Common myeloid progenitor, CD34-positive (primary cell): ENCODE results near the gene QKI.

Experiments used
- CTCF ChIA-PET: fragments of 350-600 bp; sonication (Branson Sonifier 250); formaldehyde crosslinking; loops from one replicate; lab custom pipeline; 2021; ENCODE audit warnings: antibody characterized with exemption; lab: Charles Lee
- POLR2A ChIA-PET: fragments of 350-600 bp; sonication (Branson Sonifier 250); formaldehyde crosslinking; loops from one replicate; lab custom pipeline; 2021; ENCODE audit warnings: antibody characterized with exemption; lab: Charles Lee
- DNase-seq, 3 donors: peaks; one replicate each; pipeline versions ENCODE4 v3.0.0 to v3.0.0-alpha.2; 2013
- H3K27ac ChIP-seq, 2 experiments: 1 replicate in 1 of 2; 2 replicates in 1 of 2; pipeline ENCODE4 v1.7.0; 2013; ENCODE audit warnings: inconsistent platforms in 2 of 2, low read length in 2 of 2, mild to moderate bottlenecking in 2 of 2, low read depth in 1 of 2, moderate library complexity in 1 of 2; ENCODE audit not compliant: severe bottlenecking in 2 of 2, insufficient read depth in 1 of 2, poor library complexity in 1 of 2
- H3K27me3 ChIP-seq, 5 experiments: replicated peaks in 2 of 5; 1 replicate in 3 of 5; 2 replicates in 2 of 5; pipeline versions ENCODE4 v1.6.1 to v1.7.0; 2013; ENCODE audit warnings: low read length in 4 of 5, mild to moderate bottlenecking in 2 of 5, moderate library complexity in 2 of 5, inconsistent platforms in 1 of 5; ENCODE audit not compliant: insufficient read depth in 5 of 5, control insufficient read depth in 4 of 5
- H3K36me3 ChIP-seq, 4 experiments: 1 replicate in 2 of 4; 2 replicates in 2 of 4; pipeline versions ENCODE4 v1.6.1 to v1.7.0; 2013; ENCODE audit warnings: low read length in 3 of 4, control low read depth in 1 of 4, mild to moderate bottlenecking in 1 of 4; ENCODE audit not compliant: control insufficient read depth in 4 of 4, insufficient read depth in 4 of 4
- H3K4me1 ChIP-seq, 4 experiments: 1 replicate in 3 of 4; 2 replicates in 1 of 4; pipeline versions ENCODE4 v1.6.1 to v1.7.1; 2013; ENCODE audit warnings: low read length in 3 of 4, mild to moderate bottlenecking in 3 of 4, control low read depth in 1 of 4, inconsistent platforms in 1 of 4, moderate library complexity in 1 of 4; ENCODE audit not compliant: control insufficient read depth in 4 of 4, insufficient read depth in 4 of 4; ENCODE audit errors: control extremely low read depth in 1 of 4
- H3K4me3 ChIP-seq, 7 experiments: 1 replicate in 4 of 7; 2 replicates in 3 of 7; pipeline versions ENCODE4 v1.5.1 to v1.7.0; 2013; ENCODE audit warnings: mild to moderate bottlenecking in 7 of 7, low read length in 6 of 7, moderate library complexity in 6 of 7, inconsistent platforms in 2 of 7, low read depth in 2 of 7, control low read depth in 1 of 7; ENCODE audit not compliant: insufficient read depth in 4 of 7, control insufficient read depth in 1 of 7; ENCODE audit errors: extremely low read depth in 1 of 7
- H3K9me3 ChIP-seq, 5 experiments: 1 replicate in 4 of 5; 2 replicates in 1 of 5; pipeline versions ENCODE4 v1.6.1 to v1.7.1; 2013; ENCODE audit warnings: low read length in 4 of 5, mild to moderate bottlenecking in 2 of 5, inconsistent platforms in 1 of 5, low read depth in 1 of 5, moderate library complexity in 1 of 5; ENCODE audit not compliant: control insufficient read depth in 4 of 5, insufficient read depth in 2 of 5; ENCODE audit errors: control extremely low read depth in 1 of 5
- WGBS: methylation state at CpG from one replicate; pipeline ENCODE4 v1.1.5; 2013; ENCODE audit not compliant: insufficient coverage; 5-methylcytosine and 5-hydroxymethylcytosine counted together

The QKI gene

DNA sequence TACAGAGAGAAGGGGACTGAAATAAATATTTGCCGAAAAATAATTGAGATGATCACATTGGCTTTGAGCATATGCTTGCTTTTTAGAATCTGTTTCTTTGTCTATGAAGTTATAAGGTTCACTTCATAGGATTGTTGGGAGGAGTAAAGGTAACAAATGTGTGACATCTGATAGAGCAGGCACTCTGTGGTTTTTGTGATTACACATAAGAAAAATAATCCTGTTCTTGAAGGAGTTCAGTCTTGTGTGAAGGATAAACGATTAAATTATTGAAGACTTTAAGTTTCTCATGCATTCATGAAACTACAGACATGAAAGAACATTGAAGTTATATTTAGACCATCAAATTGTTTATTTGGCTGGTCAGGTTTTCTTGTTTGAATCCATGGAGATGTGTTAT lies 45.0 kb downstream of the QKI start:
- no peak for DNase-seq
- ChIA-PET CTCF (no interaction called here), POLR2A (no interaction called here)
- Histone ChIP-seq H3K9me3 (peaks cover 0 to 5% (median 0%) of the 10 kb centered on the region in 5 experiments), H3K27me3 (no peaks in the 10 kb centered on the region), H3K36me3 (peaks cover 2 to 29% (median 15%) of the 10 kb centered on the region in 4 experiments), H3K4me3 (no peak overlapping the region), H3K27ac (peak overlapping the region in 1 of 2 experiments; percentile 84), H3K4me1 (peaks cover 3 to 11% (median 6%) of the 10 kb centered on the region in 4 experiments)
- WGBS, result 100% methylated on average over 1 of the region's 2 CpGs

DNA sequence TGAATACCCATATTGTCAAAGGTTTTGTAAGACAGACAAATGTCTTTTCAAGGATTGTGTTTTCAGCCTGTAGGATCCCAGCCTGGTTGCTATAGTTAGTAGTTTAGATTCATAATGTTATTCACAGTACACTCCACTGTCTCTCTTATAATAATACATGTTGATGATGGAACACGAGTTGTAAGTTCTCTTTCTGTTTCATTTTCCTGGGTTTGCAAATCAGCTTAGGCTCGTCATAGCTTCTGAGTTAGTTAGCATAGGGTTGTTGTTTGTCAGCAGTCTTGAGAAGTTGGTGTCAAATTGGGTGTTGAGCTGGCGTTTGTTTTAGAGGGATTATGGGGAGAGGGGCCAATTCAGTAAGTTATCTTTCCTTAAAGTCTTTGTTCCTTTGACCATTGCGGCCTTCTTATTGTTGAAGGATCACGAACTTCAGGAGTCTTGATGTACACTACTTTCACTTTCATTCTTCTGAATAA lies 45.8 kb downstream of the QKI start:
- H3K36me3 ChIP-seq, result peaks cover 5 to 31% (median 17%) of the 10 kb centered on the region in 4 experiments
- H3K9me3 ChIP-seq, result peaks cover 0 to 5% (median 0%) of the 10 kb centered on the region in 5 experiments
- peak overlapping the region in 6 of 7 experiments; percentile 35 to 78 (median 54) for H3K4me3 ChIP-seq
- H3K27me3 ChIP-seq, result no peaks in the 10 kb centered on the region
- CTCF ChIA-PET, result interaction anchor here (0.8 to 2.6 kb wide), 3 partner anchors 8 to 45 kb away, joined by 3 to 7 read pairs (median 4); no protein-coding TSS in a partner anchor
- 100% methylated on average over 1 of the region's 5 CpGs for WGBS
- peak overlapping the region; percentile 51 to 84 for H3K27ac ChIP-seq
- peak; percentile 37 to 72 (median 49) for DNase-seq
- POLR2A ChIA-PET, result no interaction called here
- peaks cover 3 to 11% (median 6%) of the 10 kb centered on the region in 4 experiments for H3K4me1 ChIP-seq

DNA sequence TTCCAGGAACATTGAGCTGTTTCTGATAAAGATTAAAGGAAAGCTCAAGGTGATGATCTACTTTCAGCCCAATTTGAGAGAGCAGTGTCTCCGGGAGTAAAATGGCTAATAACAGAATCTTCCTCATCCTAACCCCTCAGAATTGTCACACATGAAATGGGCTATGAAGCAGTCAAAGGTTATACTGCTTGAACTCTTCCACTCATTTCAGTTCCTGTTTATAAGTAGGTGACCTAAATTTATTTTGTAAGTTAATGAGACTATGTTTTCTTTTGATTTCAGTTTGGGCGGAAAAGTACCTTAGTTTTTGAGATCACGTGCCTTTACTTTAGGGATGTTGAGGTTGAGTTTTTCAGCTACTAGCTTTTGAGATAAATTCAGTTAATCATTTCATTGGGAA lies 47.2 kb downstream of the QKI start:
- no peak for DNase-seq
- no peaks in the 10 kb centered on the region for H3K27me3 ChIP-seq
- H3K36me3 ChIP-seq, result peaks cover 5 to 23% (median 17%) of the 10 kb centered on the region in 4 experiments
- 100% methylated on average over 1 of the region's 3 CpGs for WGBS
- ChIA-PET POLR2A (no interaction called here), CTCF (interaction anchor here (2.6 kb wide), 1 partner anchor 8 kb away, joined by 7 read pairs; no protein-coding TSS in a partner anchor)
- H3K9me3 ChIP-seq, result peaks cover 0 to 5% (median 0%) of the 10 kb centered on the region in 5 experiments
- no peak overlapping the region for H3K4me3 ChIP-seq
- peaks cover 3 to 11% (median 6%) of the 10 kb centered on the region in 4 experiments for H3K4me1 ChIP-seq
- H3K27ac ChIP-seq, result no peak overlapping the region

DNA sequence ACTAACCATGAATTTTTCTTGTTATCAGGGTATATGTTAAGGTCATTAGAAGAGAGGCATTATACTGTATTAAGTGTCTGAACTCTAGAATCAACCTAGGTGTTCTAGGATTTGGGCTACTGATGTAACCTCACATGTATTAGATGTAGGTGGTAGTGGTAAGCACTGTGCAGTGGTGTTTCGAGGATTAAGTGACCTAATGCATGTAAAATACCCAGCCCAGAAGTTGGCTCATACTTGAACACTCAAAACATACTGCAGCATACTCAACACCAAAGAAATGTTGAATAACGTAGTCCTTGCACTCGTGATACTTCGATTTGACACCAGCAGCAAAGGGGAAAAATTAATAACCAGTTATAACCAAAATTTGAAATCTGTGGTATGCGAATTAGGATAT lies 48.7 kb downstream of the QKI start:
- Histone ChIP-seq H3K9me3 (peaks cover 0 to 1% (median 0%) of the 10 kb centered on the region in 5 experiments), H3K27me3 (no peaks in the 10 kb centered on the region), H3K27ac (no peak overlapping the region), H3K4me1 (peaks cover 0 to 11% (median 2%) of the 10 kb centered on the region in 4 experiments), H3K36me3 (peaks cover 5 to 14% (median 10%) of the 10 kb centered on the region in 4 experiments), H3K4me3 (no peak overlapping the region)
- ChIA-PET CTCF (no interaction called here), POLR2A (no interaction called here)
- DNase-seq, result no peak
- 100% methylated on average over 2 of the region's 5 CpGs for WGBS

DNA sequence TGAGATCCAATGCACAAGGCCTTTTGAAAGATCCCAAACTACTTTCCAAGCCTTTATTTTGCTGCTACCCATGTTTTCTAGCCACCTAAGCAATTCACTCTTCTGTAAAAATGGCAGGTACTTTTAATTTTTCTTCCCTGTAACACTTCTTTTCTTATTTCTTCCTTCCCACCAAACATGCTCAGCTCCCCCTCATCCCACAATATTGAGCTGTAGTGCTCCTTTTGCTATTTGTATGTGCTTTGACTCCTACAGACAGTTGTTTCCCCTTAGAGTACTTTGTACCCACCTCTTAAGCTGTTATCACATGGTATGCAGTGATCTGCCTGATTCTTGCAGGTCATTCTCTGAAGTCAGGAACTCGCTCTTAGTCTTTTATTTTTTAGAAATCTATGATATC lies 49.3 kb downstream of the QKI start:
- DNase-seq, result no peak
- ChIA-PET POLR2A (no interaction called here), CTCF (no interaction called here)

DNA sequence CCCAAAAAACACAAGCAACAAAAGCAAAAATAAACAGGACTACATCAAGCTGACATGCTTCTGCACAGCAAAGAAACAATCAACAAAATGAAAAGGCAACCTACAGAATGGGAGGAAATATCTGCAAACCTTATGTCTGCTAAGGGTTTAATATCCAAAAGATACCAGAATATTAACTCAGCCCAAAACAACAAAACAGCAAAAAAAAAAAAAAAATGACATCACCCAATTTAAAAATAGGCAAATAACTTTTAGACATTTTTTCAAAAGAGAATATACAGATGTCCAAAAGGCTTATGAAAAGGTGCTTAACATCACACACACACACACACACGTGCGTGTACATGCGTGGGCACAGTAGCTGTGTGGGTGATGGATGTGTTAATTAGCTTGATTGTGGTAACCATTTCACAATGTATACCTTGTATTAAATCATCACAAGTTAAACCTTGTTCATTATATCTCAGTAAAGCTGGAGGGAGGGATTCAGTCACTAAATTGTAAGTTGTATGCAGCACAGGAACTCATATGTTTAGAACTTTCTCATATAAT lies 52.4 kb downstream of the QKI start:
- POLR2A ChIA-PET, result interaction anchor here (0.6 kb wide), 1 partner anchor 50 kb away, joined by 3 read pairs; no protein-coding TSS in a partner anchor
- no peak for DNase-seq
- Histone ChIP-seq H3K27ac (no peak overlapping the region), H3K4me1 (no peaks in the 10 kb centered on the region), H3K27me3 (no peaks in the 10 kb centered on the region), H3K36me3 (peaks cover 7 to 31% (median 19%) of the 10 kb centered on the region in 4 experiments), H3K9me3 (peaks cover 7 to 23% (median 9%) of the 10 kb centered on the region in 5 experiments), H3K4me3 (no peak overlapping the region)
- no CpG with 5 or more reads among the region's 3 CpGs for WGBS
- CTCF ChIA-PET, result interaction anchor here (1.4 kb wide), 1 partner anchor 13 kb away, joined by 3 read pairs; no protein-coding TSS in a partner anchor

More for the DNA sequence above, 49.3 kb downstream of the QKI start:
- Histone ChIP-seq H3K4me3 (no peak overlapping the region), H3K27me3 (no peaks in the 10 kb centered on the region), H3K9me3 (peaks cover 0 to 1% (median 0%) of the 10 kb centered on the region in 5 experiments), H3K27ac (no peak overlapping the region), H3K36me3 (peaks cover 5 to 14% (median 10%) of the 10 kb centered on the region in 4 experiments), H3K4me1 (peaks cover 0 to 11% (median 2%) of the 10 kb centered on the region in 4 experiments)
- no CpG with 5 or more reads among the region's 1 CpG for WGBS

DNA sequence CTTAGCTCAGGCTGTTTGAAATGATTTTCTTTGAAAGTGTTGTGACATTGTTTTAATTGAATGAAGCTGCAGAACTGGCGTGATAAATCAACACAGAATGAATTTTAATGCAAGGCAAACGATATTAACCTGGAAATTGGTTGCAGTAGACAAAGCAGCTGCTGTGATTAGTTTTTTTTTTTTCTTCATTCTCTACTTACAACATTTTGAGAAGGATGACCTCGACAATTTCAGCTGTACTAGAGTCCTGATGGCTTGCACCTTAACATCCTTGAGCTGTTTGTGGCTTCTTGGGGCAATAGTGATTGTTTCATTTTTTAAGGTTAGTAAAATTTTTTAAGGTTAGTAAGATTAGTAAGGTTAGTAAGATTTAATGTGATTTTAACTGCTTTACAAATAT lies 54.2 kb downstream of the QKI start:
- peaks cover 10 to 31% (median 15%) of the 10 kb centered on the region in 4 experiments for H3K36me3 ChIP-seq
- no peak overlapping the region for H3K27ac ChIP-seq
- POLR2A ChIA-PET, result no interaction called here
- H3K27me3 ChIP-seq, result no peaks in the 10 kb centered on the region
- peaks cover 7 to 23% (median 8%) of the 10 kb centered on the region in 5 experiments for H3K9me3 ChIP-seq
- WGBS, result no CpG with 5 or more reads among the region's 3 CpGs
- CTCF ChIA-PET, result interaction anchor here (0.6 to 1.0 kb wide), 3 partner anchors 9 to 35 kb away, joined by 3 to 4 read pairs (median 3); no protein-coding TSS in a partner anchor
- H3K4me3 ChIP-seq, result no peak overlapping the region
- no peak for DNase-seq
- H3K4me1 ChIP-seq, result no peaks in the 10 kb centered on the region
